Measurements from ENCODE around the gene LAMTOR3.

LAMTOR3 gene

GRCh38 chr4:99846891-99847290 is 47.3 kb downstream of the LAMTOR3 start:
- Histone ChIP-seq H3K36me3 (ENCODE audit: control insufficient read depth in 1 of 2, insufficient read depth in 2 of 2, low read length in 2 of 2) (no peaks in the 10 kb centered on the region), H3K27me3 (ENCODE audit: low read depth, low read length) (no peaks in the 10 kb centered on the region), H3K4me1 (ENCODE audit: control insufficient read depth in 1 of 2, insufficient read depth in 2 of 2, low read length in 2 of 2) (no peaks in the 10 kb centered on the region), H3K9me3 (ENCODE audit: control insufficient read depth in 1 of 2, low read length in 2 of 2) (no peaks in the 10 kb centered on the region), H3K27ac (ENCODE audit: low read length) (no peak overlapping the region), H3K4me3 (ENCODE audit: low read depth in 1 of 2, low read length in 2 of 2) (no peak overlapping the region)

- Histone ChIP-seq H3K4me1 (ENCODE audit: control insufficient read depth in 1 of 2, insufficient read depth in 2 of 2, low read length in 2 of 2) (no peaks in the 10 kb centered on the region), H3K9me3 (ENCODE audit: control insufficient read depth in 1 of 2, low read length in 2 of 2) (no peaks in the 10 kb centered on the region), H3K27ac (ENCODE audit: low read length) (no peak overlapping the region), H3K4me3 (ENCODE audit: low read depth in 1 of 2, low read length in 2 of 2) (no peak overlapping the region), H3K36me3 (ENCODE audit: control insufficient read depth in 1 of 2, insufficient read depth in 2 of 2, low read length in 2 of 2) (no peaks in the 10 kb centered on the region), H3K27me3 (ENCODE audit: low read depth, low read length) (no peaks in the 10 kb centered on the region)
Observed at GRCh38 chr4:99845708-99846469, 48.3 kb downstream of the LAMTOR3 start.

- Histone ChIP-seq H3K36me3 (ENCODE audit: control insufficient read depth in 1 of 2, insufficient read depth in 2 of 2, low read length in 2 of 2) (no peaks in the 10 kb centered on the region), H3K4me3 (ENCODE audit: low read depth in 1 of 2, low read length in 2 of 2) (no peak overlapping the region), H3K27ac (ENCODE audit: low read length) (no peak overlapping the region), H3K9me3 (ENCODE audit: control insufficient read depth in 1 of 2, low read length in 2 of 2) (no peaks in the 10 kb centered on the region), H3K27me3 (ENCODE audit: low read depth, low read length) (no peaks in the 10 kb centered on the region), H3K4me1 (ENCODE audit: control insufficient read depth in 1 of 2, insufficient read depth in 2 of 2, low read length in 2 of 2) (no peaks in the 10 kb centered on the region)
Observed at GRCh38 chr4:99845179-99845578, 49.0 kb downstream of the LAMTOR3 start.

- no peak overlapping the region for H3K27ac ChIP-seq (ENCODE audit: low read length)
- H3K4me3 ChIP-seq (ENCODE audit: low read depth in 1 of 2, low read length in 2 of 2): no peak overlapping the region
- H3K9me3 ChIP-seq (ENCODE audit: control insufficient read depth in 1 of 2, low read length in 2 of 2): no peaks in the 10 kb centered on the region
- H3K4me1 ChIP-seq (ENCODE audit: control insufficient read depth in 1 of 2, insufficient read depth in 2 of 2, low read length in 2 of 2): no peaks in the 10 kb centered on the region
- H3K27me3 ChIP-seq (ENCODE audit: low read depth, low read length): no peaks in the 10 kb centered on the region
- H3K36me3 ChIP-seq (ENCODE audit: control insufficient read depth in 1 of 2, insufficient read depth in 2 of 2, low read length in 2 of 2): no peaks in the 10 kb centered on the region
Observed at GRCh38 chr4:99844048-99844447, 50.2 kb downstream of the LAMTOR3 start.

GRCh38 chr4:99843413-99843812 is 50.8 kb downstream of the LAMTOR3 start:
- H3K36me3 ChIP-seq (ENCODE audit: control insufficient read depth in 1 of 2, insufficient read depth in 2 of 2, low read length in 2 of 2): no peaks in the 10 kb centered on the region
- no peaks in the 10 kb centered on the region for H3K27me3 ChIP-seq (ENCODE audit: low read depth, low read length)
- no peak overlapping the region for H3K27ac ChIP-seq (ENCODE audit: low read length)
- H3K4me3 ChIP-seq (ENCODE audit: low read depth in 1 of 2, low read length in 2 of 2): no peak overlapping the region
- H3K4me1 ChIP-seq (ENCODE audit: control insufficient read depth in 1 of 2, insufficient read depth in 2 of 2, low read length in 2 of 2): no peaks in the 10 kb centered on the region
- H3K9me3 ChIP-seq (ENCODE audit: control insufficient read depth in 1 of 2, low read length in 2 of 2): no peaks in the 10 kb centered on the region

GRCh38 chr4:99841129-99841528 is 53.1 kb downstream of the LAMTOR3 start:
- no peak overlapping the region for H3K27ac ChIP-seq (ENCODE audit: low read length)

GRCh38 chr4:99838927-99839326 is 55.3 kb downstream of the LAMTOR3 start:
- no peaks in the 10 kb centered on the region for H3K36me3 ChIP-seq (ENCODE audit: control insufficient read depth in 1 of 2, insufficient read depth in 2 of 2, low read length in 2 of 2)
- no peak overlapping the region for H3K27ac ChIP-seq (ENCODE audit: low read length)
- H3K4me3 ChIP-seq (ENCODE audit: low read depth in 1 of 2, low read length in 2 of 2): no peak overlapping the region
- H3K27me3 ChIP-seq (ENCODE audit: low read depth, low read length): no peaks in the 10 kb centered on the region
- no peaks in the 10 kb centered on the region for H3K9me3 ChIP-seq (ENCODE audit: control insufficient read depth in 1 of 2, low read length in 2 of 2)
- H3K4me1 ChIP-seq (ENCODE audit: control insufficient read depth in 1 of 2, insufficient read depth in 2 of 2, low read length in 2 of 2): no peaks in the 10 kb centered on the region

More at GRCh38 chr4:99841129-99841528, 53.1 kb downstream of the LAMTOR3 start:
- Histone ChIP-seq H3K9me3 (ENCODE audit: control insufficient read depth in 1 of 2, low read length in 2 of 2) (no peaks in the 10 kb centered on the region), H3K36me3 (ENCODE audit: control insufficient read depth in 1 of 2, insufficient read depth in 2 of 2, low read length in 2 of 2) (no peaks in the 10 kb centered on the region), H3K4me3 (ENCODE audit: low read depth in 1 of 2, low read length in 2 of 2) (no peak overlapping the region), H3K4me1 (ENCODE audit: control insufficient read depth in 1 of 2, insufficient read depth in 2 of 2, low read length in 2 of 2) (no peaks in the 10 kb centered on the region), H3K27me3 (ENCODE audit: low read depth, low read length) (no peaks in the 10 kb centered on the region)

GRCh38 chr4:99835942-99836341 is 58.3 kb downstream of the LAMTOR3 start:
- Histone ChIP-seq H3K27ac (ENCODE audit: low read length) (no peak overlapping the region), H3K4me1 (ENCODE audit: control insufficient read depth in 1 of 2, insufficient read depth in 2 of 2, low read length in 2 of 2) (no peaks in the 10 kb centered on the region), H3K9me3 (ENCODE audit: control insufficient read depth in 1 of 2, low read length in 2 of 2) (no peaks in the 10 kb centered on the region), H3K4me3 (ENCODE audit: low read depth in 1 of 2, low read length in 2 of 2) (no peak overlapping the region), H3K27me3 (ENCODE audit: low read depth, low read length) (no peaks in the 10 kb centered on the region), H3K36me3 (ENCODE audit: control insufficient read depth in 1 of 2, insufficient read depth in 2 of 2, low read length in 2 of 2) (no peaks in the 10 kb centered on the region)

- Histone ChIP-seq H3K27me3 (ENCODE audit: low read depth, low read length) (no peaks in the 10 kb centered on the region), H3K4me1 (ENCODE audit: control insufficient read depth in 1 of 2, insufficient read depth in 2 of 2, low read length in 2 of 2) (no peaks in the 10 kb centered on the region), H3K9me3 (ENCODE audit: control insufficient read depth in 1 of 2, low read length in 2 of 2) (no peaks in the 10 kb centered on the region), H3K4me3 (ENCODE audit: low read depth in 1 of 2, low read length in 2 of 2) (no peak overlapping the region), H3K27ac (ENCODE audit: low read length) (no peak overlapping the region), H3K36me3 (ENCODE audit: control insufficient read depth in 1 of 2, insufficient read depth in 2 of 2, low read length in 2 of 2) (no peaks in the 10 kb centered on the region)
Observed at GRCh38 chr4:99834569-99834968, 59.7 kb downstream of the LAMTOR3 start.

GRCh38 chr4:99833756-99834155 is 60.5 kb downstream of the LAMTOR3 start:
- no peaks in the 10 kb centered on the region for H3K36me3 ChIP-seq (ENCODE audit: control insufficient read depth in 1 of 2, insufficient read depth in 2 of 2, low read length in 2 of 2)
- no peaks in the 10 kb centered on the region for H3K9me3 ChIP-seq (ENCODE audit: control insufficient read depth in 1 of 2, low read length in 2 of 2)
- H3K4me3 ChIP-seq (ENCODE audit: low read depth in 1 of 2, low read length in 2 of 2): no peak overlapping the region
- H3K4me1 ChIP-seq (ENCODE audit: control insufficient read depth in 1 of 2, insufficient read depth in 2 of 2, low read length in 2 of 2): no peaks in the 10 kb centered on the region
- H3K27me3 ChIP-seq (ENCODE audit: low read depth, low read length): no peaks in the 10 kb centered on the region
- no peak overlapping the region for H3K27ac ChIP-seq (ENCODE audit: low read length)

- Histone ChIP-seq H3K27ac (ENCODE audit: low read length) (no peak overlapping the region), H3K9me3 (ENCODE audit: control insufficient read depth in 1 of 2, low read length in 2 of 2) (no peaks in the 10 kb centered on the region), H3K36me3 (ENCODE audit: control insufficient read depth in 1 of 2, insufficient read depth in 2 of 2, low read length in 2 of 2) (no peaks in the 10 kb centered on the region), H3K27me3 (ENCODE audit: low read depth, low read length) (no peaks in the 10 kb centered on the region), H3K4me3 (ENCODE audit: low read depth in 1 of 2, low read length in 2 of 2) (no peak overlapping the region), H3K4me1 (ENCODE audit: control insufficient read depth in 1 of 2, insufficient read depth in 2 of 2, low read length in 2 of 2) (no peaks in the 10 kb centered on the region)
Observed at GRCh38 chr4:99832758-99833157, 61.5 kb downstream of the LAMTOR3 start.

- Histone ChIP-seq H3K4me3 (ENCODE audit: low read depth in 1 of 2, low read length in 2 of 2) (no peak overlapping the region), H3K27me3 (ENCODE audit: low read depth, low read length) (no peaks in the 10 kb centered on the region), H3K9me3 (ENCODE audit: control insufficient read depth in 1 of 2, low read length in 2 of 2) (no peaks in the 10 kb centered on the region), H3K27ac (ENCODE audit: low read length) (no peak overlapping the region), H3K36me3 (ENCODE audit: control insufficient read depth in 1 of 2, insufficient read depth in 2 of 2, low read length in 2 of 2) (no peaks in the 10 kb centered on the region), H3K4me1 (ENCODE audit: control insufficient read depth in 1 of 2, insufficient read depth in 2 of 2, low read length in 2 of 2) (no peaks in the 10 kb centered on the region)
Observed at GRCh38 chr4:99832321-99832720, 61.9 kb downstream of the LAMTOR3 start.
